ENCODE data around the gene RYR2. TPM values are rescaled to one million over a fixed set of nuclear protein-coding genes. Genes with fewer than 3 reads are reported as not detected.

The RYR2 gene
- total RNA-seq, 1 experiment from 2014 or later: 2.8 TPM

- ChIA-PET POLR2A (ENCODE audit: low non-redundant PET) (no interaction called here), CTCF (no interaction called here)
- H3K4me3 ChIP-seq (ENCODE audit: low read depth, low read length, poor library complexity, severe bottlenecking): no peak overlapping the region
- H3K27me3 ChIP-seq (replicated peaks; ENCODE audit: insufficient read depth, low read depth, low read length, poor library complexity): no peaks in the 10 kb centered on the region
- DNase-seq (ENCODE audit: low spot score): no peak
- no peaks in the 10 kb centered on the region for H3K36me3 ChIP-seq (ENCODE audit: insufficient read depth, low read length, poor library complexity, severe bottlenecking)
- no peak overlapping the region for H3K27ac ChIP-seq (ENCODE audit: low read depth, low read length, poor library complexity, severe bottlenecking)
- no peak for TF ChIP-seq CTCF (conservative IDR thresholded peaks at IDR 0.05; ENCODE audit: low read depth, low read length)
- H3K9me3 ChIP-seq (ENCODE audit: low read depth, low read length, poor library complexity, severe bottlenecking): no peaks in the 10 kb centered on the region
- intact Hi-C loops (cut with micrococcal nuclease; ENCODE audit: unreplicated experiment): no loop called here
- BruUV-seq (replicated peaks): no TSS peak
- H3K4me1 ChIP-seq (ENCODE audit: insufficient read depth, low read length, poor library complexity, severe bottlenecking): no peaks in the 10 kb centered on the region
These were observed 128.2 kb downstream of the RYR2 start for GRCh38 chr1:237170149-237170548.

GRCh38 chr1:237171454-237172117 lies 129.6 kb downstream of the RYR2 start:
- no peaks in the 10 kb centered on the region for H3K4me1 ChIP-seq (ENCODE audit: insufficient read depth, low read length, poor library complexity, severe bottlenecking)
- ChIA-PET CTCF (no interaction called here), POLR2A (ENCODE audit: low non-redundant PET) (no interaction called here)
- BruUV-seq (replicated peaks): no TSS peak
- DNase-seq (ENCODE audit: low spot score): peak; percentile 15
- no peak overlapping the region for H3K4me3 ChIP-seq (ENCODE audit: low read depth, low read length, poor library complexity, severe bottlenecking)
- TF ChIP-seq CTCF (conservative IDR thresholded peaks at IDR 0.05; ENCODE audit: low read depth, low read length) (no peak), EZH2 (IDR thresholded peaks at IDR 0.05; ENCODE audit: borderline replicate concordance, low read depth, low read length, poor library complexity, severe bottlenecking) (no peak)
- H3K9me3 ChIP-seq (ENCODE audit: low read depth, low read length, poor library complexity, severe bottlenecking): no peaks in the 10 kb centered on the region
- intact Hi-C loops (cut with micrococcal nuclease; ENCODE audit: unreplicated experiment): no loop called here
- H3K27ac ChIP-seq (ENCODE audit: low read depth, low read length, poor library complexity, severe bottlenecking): no peak overlapping the region
- H3K36me3 ChIP-seq (ENCODE audit: insufficient read depth, low read length, poor library complexity, severe bottlenecking): no peaks in the 10 kb centered on the region
- H3K27me3 ChIP-seq (replicated peaks; ENCODE audit: insufficient read depth, low read depth, low read length, poor library complexity): no peaks in the 10 kb centered on the region

- POLR2A ChIA-PET (ENCODE audit: low non-redundant PET): no interaction called here
- Histone ChIP-seq H3K36me3 (ENCODE audit: insufficient read depth, low read length, poor library complexity, severe bottlenecking) (no peaks in the 10 kb centered on the region), H3K4me3 (ENCODE audit: low read depth, low read length, poor library complexity, severe bottlenecking) (no peak overlapping the region), H3K4me1 (ENCODE audit: insufficient read depth, low read length, poor library complexity, severe bottlenecking) (no peaks in the 10 kb centered on the region), H3K27ac (ENCODE audit: low read depth, low read length, poor library complexity, severe bottlenecking) (no peak overlapping the region), H3K9me3 (ENCODE audit: low read depth, low read length, poor library complexity, severe bottlenecking) (no peaks in the 10 kb centered on the region), H3K27me3 (replicated peaks; ENCODE audit: insufficient read depth, low read depth, low read length, poor library complexity) (no peaks in the 10 kb centered on the region)
- DNase-seq (ENCODE audit: low spot score): no peak
- CTCF ChIA-PET: no interaction called here
- no peak for TF ChIP-seq CTCF (conservative IDR thresholded peaks at IDR 0.05; ENCODE audit: low read depth, low read length)
- no peak for TF ChIP-seq EZH2 (IDR thresholded peaks at IDR 0.05; ENCODE audit: borderline replicate concordance, low read depth, low read length, poor library complexity, severe bottlenecking)
- intact Hi-C loops (cut with micrococcal nuclease; ENCODE audit: unreplicated experiment): no loop called here
- BruUV-seq (replicated peaks): no TSS peak
These were observed 130.1 kb downstream of the RYR2 start for GRCh38 chr1:237172118-237172485.

Data from A673 (cell line).